OCI-LY1 (cell line): ENCODE data around the gene WDSUB1.

Experiments
- H2AFZ ChIP-seq: fragments of 200-600 bp; sonication (generic), shearing (Covaris generic); 2 replicates; pipeline ENCODE4 v1.6.0; 2014; ENCODE audit warnings: antibody characterized with exemption, mild to moderate bottlenecking, low read length
- H3F3A ChIP-seq: fragments of 200-600 bp; sonication (generic), shearing (Covaris generic); 2 replicates; pipeline ENCODE4 v1.6.0; 2014; ENCODE audit warnings: mild to moderate bottlenecking, antibody characterized with exemption, low read length, moderate library complexity; ENCODE audit not compliant: insufficient read depth
- H3K27ac ChIP-seq: fragments of 200-600 bp; sonication (generic); 2 replicates; pipeline ENCODE4 v1.5.1; 2014; ENCODE audit warnings: low read length, mixed run types, mild to moderate bottlenecking, low read depth; ENCODE audit not compliant: poor library complexity, severe bottlenecking
- H3K27me3 ChIP-seq: fragments of 200-600 bp; sonication (generic); 2 replicates; pipeline ENCODE4 v1.6.0; 2014; ENCODE audit warnings: antibody characterized with exemption, mild to moderate bottlenecking, low read length, moderate library complexity; ENCODE audit not compliant: insufficient read depth
- H3K36me3 ChIP-seq: fragments of 200-600 bp; sonication (generic); 2 replicates; pipeline ENCODE4 v1.6.1; 2014; ENCODE audit warnings: mild to moderate bottlenecking, antibody characterized with exemption, low read length, moderate library complexity, mixed read lengths; ENCODE audit not compliant: insufficient read depth
- H3K4me1 ChIP-seq: fragments of 200-600 bp; sonication (generic); 2 replicates; pipeline ENCODE4 v1.5.1; 2014; ENCODE audit warnings: mild to moderate bottlenecking, low read length, moderate library complexity; ENCODE audit not compliant: insufficient read depth, severe bottlenecking
- H3K4me2 ChIP-seq: fragments of 200-600 bp; sonication (generic), shearing (Covaris generic); 2 replicates; pipeline ENCODE4 v1.6.1; 2014; ENCODE audit warnings: low read length
- H3K4me3 ChIP-seq: fragments of 200-600 bp; sonication (generic); 2 replicates; pipeline ENCODE4 v1.5.1; 2014; ENCODE audit warnings: low read length, low read depth, mild to moderate bottlenecking, mixed read lengths; ENCODE audit not compliant: poor library complexity, severe bottlenecking
- H3K79me2 ChIP-seq: fragments of 200-600 bp; shearing (Covaris generic); 2 replicates; pipeline ENCODE4 v1.6.1; 2016; ENCODE audit warnings: mixed run types, low read length, mixed read lengths; ENCODE audit not compliant: insufficient read depth
- H3K9ac ChIP-seq: fragments of 200-600 bp; sonication (generic), shearing (Covaris generic); 2 replicates; pipeline ENCODE4 v1.6.1; 2014; ENCODE audit warnings: mild to moderate bottlenecking, low read length, mixed read lengths
- H3K9me2 ChIP-seq: fragments of 200-600 bp; sonication (generic), shearing (Covaris generic); 2 replicates; pipeline ENCODE4 v1.6.1; 2014; ENCODE audit warnings: low read depth, mild to moderate bottlenecking, low read length, mixed read lengths
- H3K9me3 ChIP-seq: fragments of 200-600 bp; shearing (Covaris generic); 2 replicates; pipeline ENCODE4 v1.6.1; 2014; ENCODE audit warnings: low read length, mixed read lengths
- H4K20me1 ChIP-seq: fragments of 200-600 bp; sonication (generic), shearing (Covaris generic); 2 replicates; pipeline ENCODE4 v1.6.0; 2016; ENCODE audit warnings: mild to moderate bottlenecking, low read length; ENCODE audit not compliant: insufficient read depth
- EZH2 ChIP-seq: fragments of 200-600 bp; sonication (generic), shearing (Covaris generic); IDR thresholded peaks from 2 replicates; pipeline ENCODE4 v1.8.0; 2017; ENCODE audit warnings: borderline replicate concordance, mixed run types, mild to moderate bottlenecking, antibody characterized with exemption, low read length, moderate library complexity, mixed read lengths
- TF ChIP-seq, protein P1 (sequence below): fragments of 200-600 bp; sonication (generic), shearing (Covaris generic); IDR thresholded peaks from 2 replicates; pipeline ENCODE4 v1.5.1; 2017; ENCODE audit warnings: mild to moderate bottlenecking, antibody characterized with exemption, low read length, moderate library complexity, mixed read lengths

Gene WDSUB1

DNA sequence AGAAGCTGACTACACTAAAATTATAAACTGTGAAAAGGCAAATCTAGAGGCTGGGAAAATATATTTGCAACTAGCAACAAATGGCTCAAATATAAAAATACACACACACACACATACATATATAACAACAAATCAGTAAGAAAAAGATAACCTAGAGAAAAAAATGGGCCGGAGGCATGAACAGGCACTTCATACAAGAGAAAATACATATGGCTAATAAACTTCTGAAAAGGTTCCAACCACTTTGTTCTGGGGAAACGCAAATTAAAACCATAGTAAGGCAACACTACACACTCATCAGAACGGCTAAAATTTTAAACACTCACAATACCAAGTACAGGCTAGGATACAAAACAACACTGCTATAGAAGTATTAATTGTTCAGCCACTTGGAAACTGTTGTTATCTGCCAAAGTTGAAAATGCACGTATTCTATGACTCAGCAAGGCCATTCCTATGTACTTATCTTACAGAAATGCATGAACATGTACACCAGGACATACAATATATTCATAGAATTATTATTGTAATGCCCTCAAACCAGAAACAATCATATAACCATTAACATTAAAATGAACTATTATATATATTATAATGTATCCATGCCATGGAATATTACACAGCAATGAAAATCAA lies 15.6 kb downstream of the WDSUB1 start:
- TF ChIP-seq, protein P1, sequence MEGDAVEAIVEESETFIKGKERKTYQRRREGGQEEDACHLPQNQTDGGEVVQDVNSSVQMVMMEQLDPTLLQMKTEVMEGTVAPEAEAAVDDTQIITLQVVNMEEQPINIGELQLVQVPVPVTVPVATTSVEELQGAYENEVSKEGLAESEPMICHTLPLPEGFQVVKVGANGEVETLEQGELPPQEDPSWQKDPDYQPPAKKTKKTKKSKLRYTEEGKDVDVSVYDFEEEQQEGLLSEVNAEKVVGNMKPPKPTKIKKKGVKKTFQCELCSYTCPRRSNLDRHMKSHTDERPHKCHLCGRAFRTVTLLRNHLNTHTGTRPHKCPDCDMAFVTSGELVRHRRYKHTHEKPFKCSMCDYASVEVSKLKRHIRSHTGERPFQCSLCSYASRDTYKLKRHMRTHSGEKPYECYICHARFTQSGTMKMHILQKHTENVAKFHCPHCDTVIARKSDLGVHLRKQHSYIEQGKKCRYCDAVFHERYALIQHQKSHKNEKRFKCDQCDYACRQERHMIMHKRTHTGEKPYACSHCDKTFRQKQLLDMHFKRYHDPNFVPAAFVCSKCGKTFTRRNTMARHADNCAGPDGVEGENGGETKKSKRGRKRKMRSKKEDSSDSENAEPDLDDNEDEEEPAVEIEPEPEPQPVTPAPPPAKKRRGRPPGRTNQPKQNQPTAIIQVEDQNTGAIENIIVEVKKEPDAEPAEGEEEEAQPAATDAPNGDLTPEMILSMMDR: no peak
- TF ChIP-seq EZH2: no peak
- H3K36me3 ChIP-seq: peaks cover 18% of the 10 kb centered on the region
- no peaks in the 10 kb centered on the region for H3K27me3 ChIP-seq
- H3F3A ChIP-seq: no peaks in the 10 kb centered on the region
- H2AFZ ChIP-seq: no peak overlapping the region
- no peaks in the 10 kb centered on the region for H3K9me2 ChIP-seq
- H3K4me2 ChIP-seq: no peak overlapping the region
- no peak overlapping the region for H3K4me3 ChIP-seq
- H3K9ac ChIP-seq: no peak overlapping the region
- no peaks in the 10 kb centered on the region for H3K9me3 ChIP-seq
- no peaks in the 10 kb centered on the region for H3K4me1 ChIP-seq
- H4K20me1 ChIP-seq: no peaks in the 10 kb centered on the region
- no peaks in the 10 kb centered on the region for H3K79me2 ChIP-seq
- H3K27ac ChIP-seq: no peak overlapping the region

DNA sequence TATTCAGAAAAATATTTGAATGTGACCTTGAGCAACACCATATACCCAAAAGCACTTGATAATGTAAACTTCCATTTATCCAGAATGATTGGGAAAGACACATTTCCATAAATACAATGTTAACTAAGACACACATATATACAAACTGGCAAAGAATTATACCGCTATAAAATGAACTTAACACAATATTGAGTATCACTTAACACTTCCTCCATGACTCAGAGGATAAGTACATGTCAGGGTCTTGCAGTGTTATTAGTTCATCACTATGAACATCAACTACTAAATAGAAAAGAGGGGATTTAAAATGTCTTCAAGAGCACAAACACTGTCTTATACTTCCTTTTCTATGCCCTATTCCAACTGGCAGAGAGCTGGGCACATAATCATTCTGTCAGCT lies 18.6 kb downstream of the WDSUB1 start:
- Histone ChIP-seq H3K4me1 (no peaks in the 10 kb centered on the region), H3K4me3 (no peak overlapping the region), H3K36me3 (peaks cover 18% of the 10 kb centered on the region), H3K9ac (no peak overlapping the region), H3F3A (no peaks in the 10 kb centered on the region), H2AFZ (no peak overlapping the region), H3K9me3 (no peaks in the 10 kb centered on the region), H3K9me2 (no peaks in the 10 kb centered on the region), H3K27ac (no peak overlapping the region), H4K20me1 (no peaks in the 10 kb centered on the region), H3K27me3 (no peaks in the 10 kb centered on the region), H3K4me2 (no peak overlapping the region), H3K79me2 (no peaks in the 10 kb centered on the region)
- TF ChIP-seq, protein P1: no peak
- no peak for TF ChIP-seq EZH2

DNA sequence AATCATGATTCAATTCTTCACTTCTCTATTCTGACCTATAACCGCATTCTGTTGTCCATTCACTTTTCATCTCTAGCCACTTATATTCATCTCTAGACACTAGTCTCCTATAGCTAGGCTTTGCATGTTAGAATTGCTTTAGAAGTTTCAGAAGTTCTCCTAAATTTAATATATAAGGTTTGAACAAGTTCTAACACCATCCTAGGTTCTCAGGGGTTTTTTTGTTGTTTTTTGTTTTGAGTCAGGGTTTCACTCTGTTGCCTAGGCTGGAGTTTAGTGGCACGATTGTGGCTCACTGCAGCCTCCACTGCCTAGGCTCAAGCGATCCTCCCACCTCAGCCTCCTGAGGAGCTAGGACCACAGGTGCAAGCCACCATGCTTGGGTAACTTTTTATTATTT lies 19.9 kb downstream of the WDSUB1 start:
- H3K9ac ChIP-seq: no peak overlapping the region
- H3K9me2 ChIP-seq: no peaks in the 10 kb centered on the region
- H3K4me2 ChIP-seq: no peak overlapping the region
- H3K79me2 ChIP-seq: no peaks in the 10 kb centered on the region
- H3K36me3 ChIP-seq: peaks cover 16% of the 10 kb centered on the region
- no peak overlapping the region for H3K27ac ChIP-seq
- no peaks in the 10 kb centered on the region for H3K9me3 ChIP-seq
- H2AFZ ChIP-seq: no peak overlapping the region
- H3K4me3 ChIP-seq: no peak overlapping the region
- H4K20me1 ChIP-seq: no peaks in the 10 kb centered on the region
- no peaks in the 10 kb centered on the region for H3K27me3 ChIP-seq
- no peaks in the 10 kb centered on the region for H3K4me1 ChIP-seq
- H3F3A ChIP-seq: no peaks in the 10 kb centered on the region
- TF ChIP-seq, protein P1: no peak
- TF ChIP-seq EZH2: no peak
